Neural progenitor cell (in vitro differentiated cells): ENCODE data around the gene ELL. TPM values are rescaled to one million over a fixed set of nuclear protein-coding genes. Genes with fewer than 3 reads are reported as not detected.

Experiments used
- DNase-seq: peaks from one replicate; pipeline ENCODE4 v3.0.0-alpha.2; 2016; ENCODE audit warnings: low spot score
- H2AFZ ChIP-seq: fragments of 200-600 bp; sonication (generic); replicated peaks from 2 replicates; pipeline ENCODE4 v1.6.1; 2016; ENCODE audit warnings: antibody characterized with exemption
- H3F3A ChIP-seq: fragments of 200-600 bp; sonication (generic); 2 replicates; pipeline ENCODE4 v1.6.1; 2016; ENCODE audit warnings: antibody characterized with exemption, low read depth
- H3K27ac ChIP-seq: fragments of 200-600 bp; sonication (generic); 2 replicates; pipeline ENCODE4 v1.5.1; 2016; ENCODE audit warnings: mild to moderate bottlenecking
- H3K27me3 ChIP-seq: fragments of 200-600 bp; sonication (generic); 2 replicates; pipeline ENCODE4 v1.6.1; 2016; ENCODE audit warnings: mild to moderate bottlenecking, moderate library complexity
- H3K36me3 ChIP-seq: fragments of 200-600 bp; sonication (generic); 2 replicates; pipeline ENCODE4 v1.5.1; 2016
- H3K4me1 ChIP-seq: fragments of 200-600 bp; sonication (generic); 2 replicates; pipeline ENCODE4 v1.6.1; 2016; ENCODE audit warnings: mixed run types
- H3K4me2 ChIP-seq: fragments of 200-600 bp; sonication (generic); 2 replicates; pipeline ENCODE4 v1.6.1; 2016
- H3K4me3 ChIP-seq: fragments of 200-600 bp; sonication (generic); 2 replicates; pipeline ENCODE4 v1.5.1; 2016
- H3K79me2 ChIP-seq: fragments of 200-600 bp; sonication (generic); 2 replicates; pipeline ENCODE4 v1.6.1; 2016; ENCODE audit warnings: low read depth
- H3K9ac ChIP-seq: fragments of 200-600 bp; sonication (generic); 2 replicates; pipeline ENCODE4 v1.6.1; 2016
- H3K9me3 ChIP-seq: fragments of 200-600 bp; sonication (generic); 2 replicates; pipeline ENCODE4 v1.5.1; 2016; ENCODE audit warnings: low read depth
- H4K20me1 ChIP-seq: fragments of 200-600 bp; sonication (generic); 2 replicates; pipeline ENCODE4 v1.6.1; 2016; ENCODE audit warnings: low read depth
- H3K27ac Mint-ChIP-seq: 3 replicates; pipeline ENCODE4 v1.8.0; 2021; ENCODE audit warnings: mixed read lengths
- H3K27me3 Mint-ChIP-seq: 2 replicates; pipeline ENCODE4 v1.8.0; 2022; ENCODE audit warnings: low read depth, mild to moderate bottlenecking, inconsistent platforms, moderate library complexity, mixed read lengths; ENCODE audit not compliant: insufficient read depth
- H3K36me3 Mint-ChIP-seq: 3 replicates; pipeline ENCODE4 v1.8.0; 2021; ENCODE audit warnings: mixed read lengths
- H3K4me1 Mint-ChIP-seq: 3 replicates; pipeline ENCODE4 v1.8.0; 2021; ENCODE audit warnings: mixed read lengths
- H3K4me3 Mint-ChIP-seq: 3 replicates; pipeline ENCODE4 v1.8.0; 2021; ENCODE audit warnings: mild to moderate bottlenecking, moderate library complexity, mixed read lengths
- H3K9me3 Mint-ChIP-seq: 3 replicates; pipeline ENCODE4 v1.8.0; 2020; ENCODE audit warnings: mixed read lengths
- EZH2 ChIP-seq: fragments of 200-600 bp; sonication (generic); IDR thresholded peaks from 2 replicates; pipeline ENCODE4 v1.6.1; 2017; ENCODE audit warnings: antibody characterized with exemption, mild to moderate bottlenecking, moderate library complexity
- EZH2phosphoT487 ChIP-seq: fragments of 200-600 bp; sonication (generic); IDR thresholded peaks from 2 replicates; pipeline ENCODE4 v1.6.1; 2017; ENCODE audit warnings: antibody characterized with exemption
- total RNA-seq: library from RNA; depleted of rRNA; stranded (reverse); fragments of >200 nt; gene quantifications from 2 replicates; pipeline ENCODE4 v1.2.3, GENCODE V29; 2015; ENCODE audit warnings: low replicate concordance
- TF ChIP-seq, protein P1 (sequence below): fragments of 200-600 bp; sonication (generic); IDR thresholded peaks from 2 replicates; pipeline ENCODE4 v1.5.1; 2017; ENCODE audit warnings: antibody characterized with exemption, mild to moderate bottlenecking

ELL gene
- total RNA-seq, 1 donor from 2014 or later, result 2.9 TPM

GRCh38 chr19:18440415-18440877, 81.4 kb downstream of the ELL start:
- Histone ChIP-seq H3K9me3 (no peaks in the 10 kb centered on the region), H3K36me3 (no peaks in the 10 kb centered on the region), H3K9ac (no peak overlapping the region), H3K79me2 (no peaks in the 10 kb centered on the region), H2AFZ (no peak overlapping the region), H3K27me3 (no peaks in the 10 kb centered on the region), H3K27ac (no peak overlapping the region), H3K4me2 (no peak overlapping the region), H3K4me3 (no peak overlapping the region), H4K20me1 (peaks cover 17% of the 10 kb centered on the region), H3K4me1 (peaks cover 22% of the 10 kb centered on the region), H3F3A (peaks cover 51% of the 10 kb centered on the region)
- Mint-ChIP-seq H3K9me3 (peaks cover 2% of the 10 kb centered on the region), H3K36me3 (peaks cover 11% of the 10 kb centered on the region), H3K4me1 (peaks cover 43% of the 10 kb centered on the region), H3K4me3 (no peak overlapping the region), H3K27ac (peak overlapping the region; percentile 53), H3K27me3 (peaks cover 8% of the 10 kb centered on the region)
- DNase-seq, result no peak
- no peak for TF ChIP-seq EZH2
- TF ChIP-seq, protein P1, sequence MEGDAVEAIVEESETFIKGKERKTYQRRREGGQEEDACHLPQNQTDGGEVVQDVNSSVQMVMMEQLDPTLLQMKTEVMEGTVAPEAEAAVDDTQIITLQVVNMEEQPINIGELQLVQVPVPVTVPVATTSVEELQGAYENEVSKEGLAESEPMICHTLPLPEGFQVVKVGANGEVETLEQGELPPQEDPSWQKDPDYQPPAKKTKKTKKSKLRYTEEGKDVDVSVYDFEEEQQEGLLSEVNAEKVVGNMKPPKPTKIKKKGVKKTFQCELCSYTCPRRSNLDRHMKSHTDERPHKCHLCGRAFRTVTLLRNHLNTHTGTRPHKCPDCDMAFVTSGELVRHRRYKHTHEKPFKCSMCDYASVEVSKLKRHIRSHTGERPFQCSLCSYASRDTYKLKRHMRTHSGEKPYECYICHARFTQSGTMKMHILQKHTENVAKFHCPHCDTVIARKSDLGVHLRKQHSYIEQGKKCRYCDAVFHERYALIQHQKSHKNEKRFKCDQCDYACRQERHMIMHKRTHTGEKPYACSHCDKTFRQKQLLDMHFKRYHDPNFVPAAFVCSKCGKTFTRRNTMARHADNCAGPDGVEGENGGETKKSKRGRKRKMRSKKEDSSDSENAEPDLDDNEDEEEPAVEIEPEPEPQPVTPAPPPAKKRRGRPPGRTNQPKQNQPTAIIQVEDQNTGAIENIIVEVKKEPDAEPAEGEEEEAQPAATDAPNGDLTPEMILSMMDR, result peak; percentile 27

DNA sequence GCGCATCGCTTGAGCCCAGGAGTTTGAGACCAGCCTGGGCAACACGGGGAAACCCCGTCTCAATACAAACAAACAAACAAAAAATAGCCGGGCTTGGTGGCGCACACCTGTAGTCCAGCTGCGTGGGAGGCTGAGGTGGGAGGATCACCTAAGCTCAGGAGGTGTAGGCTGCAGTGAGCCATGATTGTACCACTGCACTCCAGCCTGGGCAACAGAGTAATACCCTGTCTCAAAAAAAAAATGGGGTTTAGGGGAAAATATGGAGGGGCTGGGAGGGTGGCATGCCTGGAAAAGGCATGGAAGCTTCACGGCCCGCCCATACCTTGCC, 82.0 kb downstream of the ELL start:
- TF ChIP-seq EZH2phosphoT487 (no peak), EZH2 (no peak)
- TF ChIP-seq, protein P1, result no peak
- Mint-ChIP-seq H3K36me3 (peaks cover 11% of the 10 kb centered on the region), H3K4me3 (peak overlapping the region; percentile 80), H3K27me3 (peaks cover 8% of the 10 kb centered on the region), H3K4me1 (peaks cover 44% of the 10 kb centered on the region), H3K27ac (peak overlapping the region; percentile 97), H3K9me3 (peaks cover 2% of the 10 kb centered on the region)
- Histone ChIP-seq H3K9ac (no peak overlapping the region), H3K27ac (peak overlapping the region; percentile 75), H4K20me1 (peaks cover 23% of the 10 kb centered on the region), H3K4me1 (peaks cover 22% of the 10 kb centered on the region), H2AFZ (no peak overlapping the region), H3F3A (peaks cover 57% of the 10 kb centered on the region), H3K36me3 (no peaks in the 10 kb centered on the region), H3K4me3 (peak overlapping the region; percentile 4), H3K9me3 (no peaks in the 10 kb centered on the region), H3K79me2 (no peaks in the 10 kb centered on the region), H3K4me2 (peak overlapping the region; percentile 78), H3K27me3 (no peaks in the 10 kb centered on the region)
- no peak for DNase-seq

DNA sequence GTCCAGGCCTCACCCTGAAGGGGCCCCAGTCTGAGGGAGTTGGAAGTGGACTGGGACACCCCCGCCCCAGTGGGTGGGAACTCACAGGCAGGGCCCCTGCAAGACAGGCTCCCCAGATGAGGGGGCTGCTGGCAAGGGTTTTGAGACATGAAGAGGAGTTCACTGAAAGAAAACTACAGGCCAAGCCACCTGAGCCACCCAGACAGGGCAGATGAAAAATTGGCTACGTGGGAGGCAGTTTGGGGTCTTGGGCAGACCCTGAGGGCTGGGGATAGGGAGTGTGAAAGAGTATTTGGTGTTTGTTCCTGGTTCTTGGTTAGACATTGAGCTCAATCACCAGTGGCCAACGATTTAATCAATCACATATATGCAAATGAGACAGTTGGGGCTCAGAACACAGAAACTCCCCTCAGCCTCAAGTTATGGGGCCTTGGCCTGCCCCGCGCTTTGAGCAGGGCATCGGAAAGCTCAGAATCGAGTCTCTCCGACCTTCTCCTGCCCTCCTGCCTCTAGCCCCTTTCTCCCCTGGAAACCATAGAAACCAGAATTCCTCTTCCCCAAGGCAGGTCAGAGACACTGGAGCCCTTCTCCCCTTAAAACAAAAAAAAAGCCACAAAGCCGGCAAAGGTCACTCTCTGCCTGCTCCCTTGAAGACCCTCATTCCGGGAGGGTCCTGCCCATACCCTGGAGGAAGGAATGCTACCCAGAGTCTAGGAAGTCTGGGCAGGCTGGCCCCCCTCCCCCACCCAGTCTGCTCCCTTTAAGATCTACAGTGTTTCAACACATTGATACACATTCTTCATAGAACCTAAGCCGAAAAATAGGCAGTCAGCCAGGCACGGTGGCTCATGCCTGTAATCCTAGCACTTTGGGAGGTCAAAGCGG, 82.6 kb downstream of the ELL start:
- Histone ChIP-seq H3K27ac (peak overlapping the region; percentile 75), H2AFZ (no peak overlapping the region), H3K9ac (no peak overlapping the region), H3K4me1 (peaks cover 24% of the 10 kb centered on the region), H3K4me2 (peak overlapping the region; percentile 78), H3K36me3 (no peaks in the 10 kb centered on the region), H3K27me3 (no peaks in the 10 kb centered on the region), H3K9me3 (no peaks in the 10 kb centered on the region), H3K4me3 (peak overlapping the region; percentile 4), H3K79me2 (peaks cover 3% of the 10 kb centered on the region), H3F3A (peaks cover 63% of the 10 kb centered on the region), H4K20me1 (peaks cover 29% of the 10 kb centered on the region)
- Mint-ChIP-seq H3K27me3 (peaks cover 8% of the 10 kb centered on the region), H3K4me3 (peak overlapping the region; percentile 80), H3K27ac (peak overlapping the region; percentile 97), H3K4me1 (peaks cover 50% of the 10 kb centered on the region), H3K36me3 (peaks cover 11% of the 10 kb centered on the region), H3K9me3 (peaks cover 2% of the 10 kb centered on the region)
- TF ChIP-seq EZH2 (no peak), EZH2phosphoT487 (no peak)
- TF ChIP-seq, protein P1, result peak; percentile 32
- peak; percentile 76 for DNase-seq
